PC-9 (cell line): ENCODE measurements around the gene OR51B2. TPM values are rescaled to one million over a fixed set of nuclear protein-coding genes. Genes with fewer than 3 reads are reported as not detected.
"Not testable (repeated sequence)": the region's sequence is repeated elsewhere in the genome, so short reads cannot be mapped to it uniquely, and the experiment has no call there.

ENCODE experiments used
- BruUV-seq: library from RNA; stranded (reverse); fragments of 400-500 nt; replicated peaks from 2 replicates; lab custom pipeline; 2021; lab: Mats Ljungman, UMichigan
- CTCF ChIA-PET: fragments of 300-600 bp; sonication (Branson Sonifier 250); formaldehyde crosslinking; loops from one replicate; lab custom pipeline; 2022; ENCODE audit warnings: antibody characterized with exemption; lab: Charles Lee
- POLR2A ChIA-PET: fragments of 300-600 bp; sonication (Branson Sonifier 250); formaldehyde crosslinking; loops from one replicate; lab custom pipeline; 2022; ENCODE audit warnings: antibody characterized with exemption; ENCODE audit not compliant: unreplicated experiment; lab: Charles Lee
- DNase-seq, 2 experiments: peaks; one replicate each; pipeline versions ENCODE4 v3.0.0 to v3.0.0-alpha.2; 2015 to 2022; ENCODE audit warnings: mixed read lengths in 1 of 2
- H2AFZ ChIP-seq: fragments of 200-600 bp; sonication (generic); 2 replicates; pipeline ENCODE4 v1.8.1; 2017; ENCODE audit warnings: antibody characterized with exemption
- H3F3A ChIP-seq: fragments of 200-600 bp; sonication (generic); 2 replicates; pipeline ENCODE4 v1.8.1; 2017; ENCODE audit warnings: antibody characterized with exemption, mild to moderate bottlenecking, low read depth; ENCODE audit not compliant: insufficient read depth
- H3K27ac ChIP-seq: fragments of 200-600 bp; sonication (generic); 2 replicates; pipeline ENCODE4 v1.6.1; 2016; ENCODE audit warnings: mixed run types
- H3K27me3 ChIP-seq: fragments of 200-600 bp; sonication (generic); 2 replicates; pipeline ENCODE4 v1.6.1; 2016; ENCODE audit warnings: low read depth, mixed run types; ENCODE audit not compliant: insufficient read depth
- H3K36me3 ChIP-seq: fragments of 200-600 bp; sonication (generic); 2 replicates; pipeline ENCODE4 v1.6.1; 2016; ENCODE audit warnings: low read depth, mixed run types
- H3K4me1 ChIP-seq: fragments of 200-600 bp; sonication (generic); replicated peaks from 2 replicates; pipeline ENCODE4 v1.6.1; 2016; ENCODE audit warnings: mixed run types; ENCODE audit not compliant: insufficient read depth
- H3K4me2 ChIP-seq: fragments of 200-600 bp; sonication (generic); 2 replicates; pipeline ENCODE4 v1.6.1; 2017; ENCODE audit warnings: mixed run types
- H3K4me3 ChIP-seq: fragments of 200-600 bp; sonication (generic); 2 replicates; pipeline ENCODE4 v1.6.1; 2016; ENCODE audit warnings: mixed run types
- H3K79me2 ChIP-seq: fragments of 200-600 bp; sonication (generic); 2 replicates; pipeline ENCODE4 v1.6.1; 2017; ENCODE audit warnings: low read depth, mixed run types
- H3K9me2 ChIP-seq: fragments of 200-600 bp; sonication (generic); 2 replicates; pipeline ENCODE4 v1.8.1; 2017; ENCODE audit warnings: mild to moderate bottlenecking; ENCODE audit not compliant: insufficient read depth
- H3K9me3 ChIP-seq: fragments of 200-600 bp; sonication (generic); 2 replicates; pipeline ENCODE4 v1.8.1; 2016; ENCODE audit warnings: low read depth; ENCODE audit not compliant: insufficient read depth
- H4K20me1 ChIP-seq: fragments of 200-600 bp; sonication (generic); 2 replicates; pipeline ENCODE4 v1.8.1; 2017; ENCODE audit not compliant: insufficient read depth
- EZH2 ChIP-seq: fragments of 200-600 bp; sonication (generic); IDR thresholded peaks from 2 replicates; pipeline ENCODE4 v1.8.0; 2017; ENCODE audit warnings: antibody characterized with exemption, low read depth
- intact Hi-C: fragments of 100-400 bp; cut with micrococcal nuclease; formaldehyde crosslinking; loops from one replicate; pipeline ENCODE4 v1.10.0; 2022; ENCODE audit not compliant: unreplicated experiment
- total RNA-seq: library from RNA; stranded (reverse); gene quantifications from 2 replicates; pipeline ENCODE4 v1.2.3, GENCODE V29; 2021
- TF ChIP-seq, protein P1 (sequence below): fragments of 200-600 bp; sonication (generic); conservative IDR thresholded peaks from 2 replicates; pipeline ENCODE4 v1.6.1; 2017; ENCODE audit warnings: mixed run types, antibody characterized with exemption, mild to moderate bottlenecking, moderate library complexity

OR51B2 gene
- total RNA-seq, 1 experiment from 2014 or later: not detected

DNA sequence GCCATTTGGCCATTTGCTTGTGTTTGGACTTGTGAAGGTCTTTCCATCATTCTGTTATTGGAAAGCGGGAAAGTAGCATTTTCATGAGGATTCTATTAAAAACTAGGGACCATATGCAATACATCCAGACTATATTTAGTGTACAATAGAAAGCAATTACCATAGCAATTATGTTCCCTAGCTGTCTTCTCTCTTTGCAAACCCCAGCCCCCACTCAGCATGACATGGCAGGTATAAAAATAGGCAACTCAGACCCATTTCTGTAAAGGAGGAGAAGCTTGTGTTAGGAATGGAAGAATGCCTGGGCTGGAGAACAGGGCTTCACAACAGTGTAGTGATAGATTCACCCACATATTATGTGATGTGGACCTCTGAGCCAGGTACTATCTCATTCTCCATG, 39.6 kb upstream of the OR51B2 start:
- no peaks in the 10 kb centered on the region for H3K27me3 ChIP-seq
- H2AFZ ChIP-seq: no peak overlapping the region
- no peak overlapping the region for H3K4me2 ChIP-seq
- ChIA-PET POLR2A (no interaction called here), CTCF (no interaction called here)
- no peaks in the 10 kb centered on the region for H3K36me3 ChIP-seq
- TF ChIP-seq, protein P1, sequence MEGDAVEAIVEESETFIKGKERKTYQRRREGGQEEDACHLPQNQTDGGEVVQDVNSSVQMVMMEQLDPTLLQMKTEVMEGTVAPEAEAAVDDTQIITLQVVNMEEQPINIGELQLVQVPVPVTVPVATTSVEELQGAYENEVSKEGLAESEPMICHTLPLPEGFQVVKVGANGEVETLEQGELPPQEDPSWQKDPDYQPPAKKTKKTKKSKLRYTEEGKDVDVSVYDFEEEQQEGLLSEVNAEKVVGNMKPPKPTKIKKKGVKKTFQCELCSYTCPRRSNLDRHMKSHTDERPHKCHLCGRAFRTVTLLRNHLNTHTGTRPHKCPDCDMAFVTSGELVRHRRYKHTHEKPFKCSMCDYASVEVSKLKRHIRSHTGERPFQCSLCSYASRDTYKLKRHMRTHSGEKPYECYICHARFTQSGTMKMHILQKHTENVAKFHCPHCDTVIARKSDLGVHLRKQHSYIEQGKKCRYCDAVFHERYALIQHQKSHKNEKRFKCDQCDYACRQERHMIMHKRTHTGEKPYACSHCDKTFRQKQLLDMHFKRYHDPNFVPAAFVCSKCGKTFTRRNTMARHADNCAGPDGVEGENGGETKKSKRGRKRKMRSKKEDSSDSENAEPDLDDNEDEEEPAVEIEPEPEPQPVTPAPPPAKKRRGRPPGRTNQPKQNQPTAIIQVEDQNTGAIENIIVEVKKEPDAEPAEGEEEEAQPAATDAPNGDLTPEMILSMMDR: no peak
- no peak for TF ChIP-seq EZH2
- BruUV-seq: no TSS peak
- no peak overlapping the region for H3K4me3 ChIP-seq
- DNase-seq: no peak
- no peaks in the 10 kb centered on the region for H4K20me1 ChIP-seq
- intact Hi-C loops: no loop called here
- H3F3A ChIP-seq: no peaks in the 10 kb centered on the region
- no peaks in the 10 kb centered on the region for H3K4me1 ChIP-seq
- no peaks in the 10 kb centered on the region for H3K9me3 ChIP-seq
- H3K79me2 ChIP-seq: no peaks in the 10 kb centered on the region
- H3K9me2 ChIP-seq: no peaks in the 10 kb centered on the region
- no peak overlapping the region for H3K27ac ChIP-seq

DNA sequence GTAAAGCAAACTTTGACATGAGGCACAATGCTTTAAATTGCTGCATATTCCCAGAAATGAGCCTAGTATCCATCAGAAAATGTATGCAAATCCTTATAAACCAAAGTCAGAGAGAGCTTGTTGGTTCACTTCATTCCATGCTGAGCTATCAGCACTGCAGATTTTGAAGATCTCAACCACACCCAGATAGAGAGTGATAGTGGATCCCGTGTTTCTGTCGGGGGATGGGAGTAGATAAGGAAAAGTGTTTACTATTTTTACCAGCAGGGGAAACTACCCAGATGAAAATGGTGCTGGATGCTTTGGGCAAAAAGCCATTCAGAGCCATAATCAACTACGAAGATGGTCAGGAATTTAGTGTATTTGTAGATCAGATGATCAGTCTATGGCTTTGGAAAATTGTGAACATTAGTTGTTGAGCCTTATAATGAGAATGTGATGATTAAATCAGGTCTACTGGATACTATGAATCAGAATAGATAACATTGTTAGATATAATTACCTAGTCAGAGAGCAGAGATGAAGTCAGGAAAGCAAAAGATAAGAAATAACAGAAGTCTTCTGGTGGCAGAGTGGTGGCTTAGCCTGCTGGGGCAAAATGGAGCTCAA, 38.0 kb upstream of the OR51B2 start:
- Histone ChIP-seq H3K9me2 (no peaks in the 10 kb centered on the region), H3K27me3 (no peaks in the 10 kb centered on the region), H4K20me1 (no peaks in the 10 kb centered on the region), H3F3A (no peaks in the 10 kb centered on the region), H2AFZ (no peak overlapping the region), H3K27ac (no peak overlapping the region), H3K4me1 (no peaks in the 10 kb centered on the region), H3K4me2 (no peak overlapping the region), H3K79me2 (no peaks in the 10 kb centered on the region), H3K9me3 (no peaks in the 10 kb centered on the region), H3K36me3 (no peaks in the 10 kb centered on the region), H3K4me3 (no peak overlapping the region)
- TF ChIP-seq, protein P1: no peak
- no peak for TF ChIP-seq EZH2
- no TSS peak for BruUV-seq
- ChIA-PET POLR2A (no interaction called here), CTCF (no interaction called here)
- intact Hi-C loops: no loop called here
- DNase-seq: no peak

DNA sequence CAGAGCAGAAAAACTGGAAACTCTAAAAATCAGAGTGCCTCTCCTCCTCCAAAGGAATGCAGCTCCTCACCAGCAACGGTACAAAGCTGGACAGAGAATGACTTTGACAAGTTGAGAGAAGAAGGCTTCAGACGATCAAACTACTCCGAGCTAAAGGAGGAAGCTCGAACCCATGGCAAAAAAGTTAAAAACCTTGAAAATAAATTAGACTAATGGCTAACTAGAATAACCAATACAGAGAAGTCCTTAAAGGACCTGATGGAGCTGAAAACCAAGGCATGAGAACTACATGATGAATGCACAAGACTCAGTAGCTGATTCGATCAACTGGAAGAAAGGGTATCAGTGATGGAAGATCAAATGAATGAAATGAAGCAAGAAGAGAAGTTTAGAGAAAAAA, 31.9 kb upstream of the OR51B2 start:
- H3K4me1 ChIP-seq, H3K4me2 ChIP-seq, DNase-seq, intact Hi-C loops, H4K20me1 ChIP-seq, H3K4me3 ChIP-seq, H3K27ac ChIP-seq, H3K27me3 ChIP-seq, H3F3A ChIP-seq, CTCF ChIA-PET, H3K9me3 ChIP-seq, BruUV-seq, POLR2A ChIA-PET, H2AFZ ChIP-seq, H3K36me3 ChIP-seq, H3K9me2 ChIP-seq, H3K79me2 ChIP-seq: not testable (repeated sequence)

DNA sequence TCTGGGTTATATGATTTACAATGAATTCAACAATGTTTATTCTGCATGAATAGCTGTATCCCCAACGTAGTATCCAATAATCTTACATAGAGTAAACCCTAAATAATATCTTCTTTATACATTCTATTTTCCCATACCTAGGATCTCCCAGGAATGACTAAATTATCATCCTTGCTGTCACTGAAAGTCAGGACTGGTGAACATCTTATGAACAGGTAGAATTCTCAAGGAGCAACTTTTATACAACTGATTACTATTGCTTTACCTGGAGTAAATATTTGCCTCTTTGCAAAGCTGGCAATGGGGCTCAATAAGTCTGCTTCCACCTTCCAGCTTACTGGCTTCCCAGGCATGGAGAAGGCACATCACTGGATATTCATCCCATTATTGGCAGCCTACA, 27.1 kb upstream of the OR51B2 start, which contains the start of gene OR51B6:
OR51B6 (plus strand) TSS at position 301 of the 400 bp plus-strand sequence; CDS start at position 301, 0 bp downstream.
- Histone ChIP-seq H3K4me2 (no peak within 1 kb of the TSS), H4K20me1 (no peaks in the 10 kb centered on the region), H3K79me2 (no peaks in the 10 kb centered on the region), H3K9me3 (no peaks in the 10 kb centered on the region), H3K27me3 (no peaks in the 10 kb centered on the region), H3F3A (no peaks in the 10 kb centered on the region), H3K4me3 (no peak within 1 kb of the TSS), H3K27ac (no peak within 1 kb of the TSS), H2AFZ (no peak within 1 kb of the TSS), H3K36me3 (no peaks in the 10 kb centered on the region), H3K9me2 (no peaks in the 10 kb centered on the region), H3K4me1 (no peaks in the 10 kb centered on the region)
- no TSS peak for BruUV-seq
- TF ChIP-seq, protein P1: no peak
- TF ChIP-seq EZH2: no peak
- intact Hi-C loops: no loop called here
- POLR2A ChIA-PET: no interaction called here
- CTCF ChIA-PET: no interaction called here
- no peak for DNase-seq
